Astrocyte (in vitro differentiated cells and primary cell): ENCODE data around the gene ZFP36L1.

Source experiments
- EZH2 ChIP-seq: IDR thresholded peaks from 2 replicates; pipeline ENCODE4 v1.6.1; 2012; ENCODE audit warnings: mild to moderate bottlenecking, low read length, inconsistent platforms; ENCODE audit not compliant: insufficient read depth
- TF ChIP-seq, protein P1 (sequence below): IDR thresholded peaks from 2 replicates; pipeline ENCODE4 v1.5.1; 2011; ENCODE audit warnings: low read depth, mild to moderate bottlenecking, inconsistent platforms, low read length, moderate library complexity; ENCODE audit not compliant: insufficient read depth

DNA sequence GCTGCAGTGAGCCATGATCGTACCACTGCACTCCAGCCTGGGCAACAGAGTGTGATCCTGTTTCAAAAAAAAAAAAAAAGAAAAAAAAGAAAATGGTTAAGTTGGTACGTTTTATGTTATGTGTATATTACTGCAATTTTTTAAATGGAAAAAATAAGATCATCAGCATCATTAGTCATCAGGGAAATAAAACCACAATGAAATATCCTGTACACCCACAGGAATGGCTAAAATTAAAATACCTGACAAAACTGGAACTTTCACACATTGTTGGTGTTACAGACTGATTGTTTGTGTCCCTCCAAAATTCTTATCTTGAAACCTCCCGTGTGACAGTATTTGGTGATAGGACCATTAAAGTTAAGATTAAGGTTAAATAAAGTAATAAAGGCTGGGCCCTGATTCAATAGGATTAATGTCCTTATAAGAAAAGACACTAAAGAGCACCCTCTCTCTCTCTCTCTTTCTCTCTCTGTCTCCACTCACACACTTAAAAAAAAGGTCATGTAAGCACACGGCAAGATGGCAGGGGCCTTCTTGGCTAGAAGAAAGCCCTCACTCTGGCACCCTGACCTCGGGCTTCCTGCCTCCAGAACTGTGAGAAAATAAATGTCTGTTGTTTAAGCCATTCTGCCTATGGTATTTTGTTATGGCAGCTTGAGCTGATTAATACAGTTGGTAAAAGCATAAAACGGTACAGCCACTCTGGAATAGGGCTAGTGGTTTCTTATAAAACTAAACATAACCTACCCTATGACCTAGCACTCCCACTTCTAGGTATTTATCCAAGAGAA is 48.3 kb upstream of the ZFP36L1 start:
- TF ChIP-seq, protein P1, sequence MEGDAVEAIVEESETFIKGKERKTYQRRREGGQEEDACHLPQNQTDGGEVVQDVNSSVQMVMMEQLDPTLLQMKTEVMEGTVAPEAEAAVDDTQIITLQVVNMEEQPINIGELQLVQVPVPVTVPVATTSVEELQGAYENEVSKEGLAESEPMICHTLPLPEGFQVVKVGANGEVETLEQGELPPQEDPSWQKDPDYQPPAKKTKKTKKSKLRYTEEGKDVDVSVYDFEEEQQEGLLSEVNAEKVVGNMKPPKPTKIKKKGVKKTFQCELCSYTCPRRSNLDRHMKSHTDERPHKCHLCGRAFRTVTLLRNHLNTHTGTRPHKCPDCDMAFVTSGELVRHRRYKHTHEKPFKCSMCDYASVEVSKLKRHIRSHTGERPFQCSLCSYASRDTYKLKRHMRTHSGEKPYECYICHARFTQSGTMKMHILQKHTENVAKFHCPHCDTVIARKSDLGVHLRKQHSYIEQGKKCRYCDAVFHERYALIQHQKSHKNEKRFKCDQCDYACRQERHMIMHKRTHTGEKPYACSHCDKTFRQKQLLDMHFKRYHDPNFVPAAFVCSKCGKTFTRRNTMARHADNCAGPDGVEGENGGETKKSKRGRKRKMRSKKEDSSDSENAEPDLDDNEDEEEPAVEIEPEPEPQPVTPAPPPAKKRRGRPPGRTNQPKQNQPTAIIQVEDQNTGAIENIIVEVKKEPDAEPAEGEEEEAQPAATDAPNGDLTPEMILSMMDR = no peak
- no peak for TF ChIP-seq EZH2
